KMS-11 (cell line): ENCODE data around the gene GATA5.

Experiments used
- H2AFZ ChIP-seq: fragments of 200-600 bp; sonication (generic); 2 replicates; pipeline ENCODE4 v1.6.1; 2016; ENCODE audit warnings: antibody characterized with exemption, mixed run types, low read depth
- H3K27ac ChIP-seq: fragments of 200-600 bp; sonication (generic); 2 replicates; pipeline ENCODE4 v1.6.1; 2016; ENCODE audit warnings: mild to moderate bottlenecking, mixed run types
- H3K27me3 ChIP-seq: fragments of 200-600 bp; sonication (generic); 2 replicates; pipeline ENCODE4 v1.6.1; 2017; ENCODE audit warnings: mild to moderate bottlenecking, low read depth, mixed run types, moderate library complexity; ENCODE audit not compliant: insufficient read depth
- H3K36me3 ChIP-seq: fragments of 200-600 bp; sonication (generic); 2 replicates; pipeline ENCODE4 v1.6.1; 2017; ENCODE audit warnings: mild to moderate bottlenecking, mixed run types; ENCODE audit not compliant: insufficient read depth
- H3K4me1 ChIP-seq: fragments of 200-600 bp; sonication (generic); 2 replicates; pipeline ENCODE4 v1.6.1; 2016; ENCODE audit warnings: mild to moderate bottlenecking, low read depth, mixed run types; ENCODE audit not compliant: poor library complexity, severe bottlenecking
- H3K4me2 ChIP-seq: fragments of 200-600 bp; sonication (generic); 2 replicates; pipeline ENCODE4 v1.7.0; 2016; ENCODE audit warnings: mild to moderate bottlenecking, mixed run types
- H3K4me3 ChIP-seq: fragments of 200-600 bp; sonication (generic); IDR thresholded peaks from 2 replicates; pipeline ENCODE4 v1.6.1; 2017; ENCODE audit warnings: low read depth, low read length, mixed read lengths; ENCODE audit not compliant: insufficient read depth
- H3K79me2 ChIP-seq: fragments of 200-600 bp; sonication (generic); 2 replicates; pipeline ENCODE4 v1.6.1; 2016; ENCODE audit warnings: low read depth, mixed run types; ENCODE audit not compliant: insufficient read depth
- H3K9ac ChIP-seq: fragments of 200-600 bp; sonication (generic); 2 replicates; pipeline ENCODE4 v1.6.1; 2016; ENCODE audit warnings: mild to moderate bottlenecking, mixed run types
- H4K20me1 ChIP-seq: fragments of 200-600 bp; sonication (generic); 2 replicates; pipeline ENCODE4 v1.6.1; 2016; ENCODE audit warnings: mild to moderate bottlenecking, mixed run types; ENCODE audit not compliant: insufficient read depth
- CTCF ChIP-seq: fragments of 200-600 bp; sonication (generic); conservative IDR thresholded peaks from 2 replicates; pipeline ENCODE4 v1.6.1; 2017; ENCODE audit warnings: low read depth, mild to moderate bottlenecking, antibody characterized with exemption, low read length, moderate library complexity, mixed read lengths

GATA5 gene

GRCh38 chr20:62421716-62421990 lies 54.1 kb downstream of the GATA5 start:
- peaks cover 90% of the 10 kb centered on the region for H3K27me3 ChIP-seq
- no peak overlapping the region for H3K27ac ChIP-seq
- no peak overlapping the region for H3K4me3 ChIP-seq
- no peaks in the 10 kb centered on the region for H3K36me3 ChIP-seq
- no peaks in the 10 kb centered on the region for H3K4me1 ChIP-seq
- no peak overlapping the region for H3K9ac ChIP-seq
- no peak for TF ChIP-seq CTCF
- H3K4me2 ChIP-seq: no peak overlapping the region
- no peak overlapping the region for H2AFZ ChIP-seq
- no peaks in the 10 kb centered on the region for H3K79me2 ChIP-seq
- no peaks in the 10 kb centered on the region for H4K20me1 ChIP-seq

GRCh38 chr20:62420846-62421715 lies 54.7 kb downstream of the GATA5 start:
- Histone ChIP-seq H3K27ac (no peak overlapping the region), H3K9ac (no peak overlapping the region), H3K4me3 (no peak overlapping the region), H3K4me1 (no peaks in the 10 kb centered on the region), H4K20me1 (no peaks in the 10 kb centered on the region), H3K79me2 (no peaks in the 10 kb centered on the region), H3K36me3 (no peaks in the 10 kb centered on the region), H2AFZ (no peak overlapping the region), H3K27me3 (peaks cover 90% of the 10 kb centered on the region), H3K4me2 (no peak overlapping the region)
- TF ChIP-seq CTCF: no peak

GRCh38 chr20:62419759-62420158 lies 56.0 kb downstream of the GATA5 start:
- H3K9ac ChIP-seq: no peak overlapping the region
- no peaks in the 10 kb centered on the region for H4K20me1 ChIP-seq
- no peak overlapping the region for H3K27ac ChIP-seq
- H3K4me1 ChIP-seq: no peaks in the 10 kb centered on the region
- H3K79me2 ChIP-seq: no peaks in the 10 kb centered on the region
- H3K27me3 ChIP-seq: peaks cover 90% of the 10 kb centered on the region
- no peak overlapping the region for H3K4me3 ChIP-seq
- no peak overlapping the region for H2AFZ ChIP-seq
- TF ChIP-seq CTCF: no peak
- no peak overlapping the region for H3K4me2 ChIP-seq
- H3K36me3 ChIP-seq: no peaks in the 10 kb centered on the region

GRCh38 chr20:62418709-62419487 lies 56.9 kb downstream of the GATA5 start:
- no peak overlapping the region for H3K4me3 ChIP-seq
- no peaks in the 10 kb centered on the region for H3K36me3 ChIP-seq
- peaks cover 90% of the 10 kb centered on the region for H3K27me3 ChIP-seq
- no peaks in the 10 kb centered on the region for H3K79me2 ChIP-seq
- TF ChIP-seq CTCF: no peak
- H3K27ac ChIP-seq: no peak overlapping the region
- no peak overlapping the region for H3K4me2 ChIP-seq
- no peaks in the 10 kb centered on the region for H3K4me1 ChIP-seq
- no peak overlapping the region for H3K9ac ChIP-seq
- no peaks in the 10 kb centered on the region for H4K20me1 ChIP-seq
- no peak overlapping the region for H2AFZ ChIP-seq
